SHP77 (cell line): Measurements from ENCODE around the gene PHF13.

ENCODE experiments used
- DNase-seq, 2 experiments: peaks; one replicate each; lab custom pipeline; 2025; lab: John Stamatoyannopoulos, UW

PHF13 gene

DNA sequence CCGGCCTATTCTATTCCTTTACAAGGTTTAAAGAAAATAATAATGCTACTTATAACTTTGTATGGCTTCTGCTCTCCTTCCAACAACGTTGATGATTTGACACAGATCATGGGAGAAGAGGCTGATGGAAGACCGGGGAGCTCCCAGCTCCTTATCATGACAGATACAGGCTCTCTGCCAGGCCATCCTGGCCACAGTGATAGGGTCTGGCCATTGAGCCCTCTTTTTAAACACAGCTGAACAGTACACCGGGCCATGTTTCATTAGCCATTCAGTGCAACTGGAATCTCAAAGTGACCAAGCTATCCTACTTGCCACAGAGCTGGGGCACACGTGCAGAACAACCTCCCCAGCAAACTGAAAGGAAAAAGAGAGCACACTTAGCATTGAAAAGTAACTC, 53.2 kb downstream of the PHF13 start:
- no peak for DNase-seq

DNA sequence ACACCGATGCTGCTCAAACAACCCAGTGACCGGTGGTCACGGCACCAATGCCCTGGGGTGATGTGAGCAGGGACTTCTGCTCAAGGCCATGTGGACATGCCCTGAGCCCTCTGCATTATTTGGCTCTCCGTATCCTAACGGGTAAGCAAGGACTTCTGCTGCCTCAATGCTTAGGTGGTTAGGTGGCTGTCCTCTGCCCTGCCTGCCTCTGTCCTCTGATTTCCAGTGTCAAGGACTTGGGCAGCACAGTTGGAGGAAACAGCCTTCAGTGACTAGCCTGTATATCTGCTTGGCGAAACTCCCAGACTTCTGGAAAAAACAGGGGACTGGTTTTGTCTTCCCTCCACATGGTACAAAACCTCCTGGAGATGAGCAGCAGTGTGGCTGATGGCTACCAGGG, 53.6 kb downstream of the PHF13 start:
- DNase-seq: no peak

DNA sequence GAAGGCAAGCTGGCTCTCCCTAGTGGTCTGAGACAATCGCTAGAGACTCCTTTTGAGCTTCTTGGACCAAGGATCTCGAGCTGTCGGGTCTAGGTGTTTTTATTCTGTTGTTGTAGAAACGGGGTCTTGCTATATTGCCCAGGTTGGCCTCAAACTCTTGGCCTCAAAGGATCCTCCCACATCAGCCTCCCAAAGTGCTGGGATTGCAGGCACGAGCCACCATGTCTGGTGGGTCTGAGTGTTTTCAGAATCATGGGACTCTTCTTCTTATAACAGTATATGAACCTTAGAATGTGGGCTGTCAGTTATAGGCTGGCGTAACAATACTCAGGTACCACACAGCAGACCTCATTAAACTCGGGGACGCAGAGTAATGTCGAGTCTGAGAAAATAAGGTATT, 55.0 kb downstream of the PHF13 start:
- DNase-seq: no peak

DNA sequence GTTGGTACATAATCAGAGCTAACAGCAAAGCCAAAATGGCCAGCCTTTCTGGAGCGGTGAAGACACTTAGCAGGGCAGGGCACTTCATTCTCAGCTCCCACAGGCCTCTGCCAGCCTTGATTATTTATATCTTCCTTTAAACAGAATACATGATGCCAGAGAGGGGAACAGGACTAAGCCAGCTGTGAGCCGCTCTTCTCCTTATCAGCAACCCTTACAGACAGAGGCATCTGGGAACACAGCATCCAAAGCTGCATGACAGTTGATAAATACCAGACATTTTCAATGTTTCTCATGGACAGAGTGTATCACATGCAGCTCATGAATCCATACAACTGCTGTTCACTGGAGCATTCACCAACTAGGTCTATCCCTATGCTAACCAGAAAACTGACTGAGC, 59.0 kb downstream of the PHF13 start:
- no peak for DNase-seq
